PC-3 (cell line): ENCODE measurements around the gene SLC4A2. TPM values are rescaled to one million over a fixed set of nuclear protein-coding genes. Genes with fewer than 3 reads are reported as not detected.

Experiments
- ATAC-seq: fragments of 200-7000 bp; cut with Tn5 transposase; 2 replicates; pipeline ENCODE4 v1.9.1; 2020; ENCODE audit warnings: mild to moderate bottlenecking, moderate library complexity
- BruUV-seq: library from RNA; stranded (reverse); fragments of 400-500 nt; replicated peaks from 2 replicates; lab custom pipeline; 2021; lab: Mats Ljungman, UMichigan
- CTCF ChIA-PET: fragments of 300-600 bp; sonication (Branson Sonifier 250); formaldehyde crosslinking; loops from one replicate; lab custom pipeline; 2022; ENCODE audit warnings: antibody characterized with exemption; lab: Charles Lee
- POLR2A ChIA-PET: fragments of 300-600 bp; sonication (Branson Sonifier 250); formaldehyde crosslinking; loops from one replicate; lab custom pipeline; 2022; ENCODE audit warnings: antibody characterized with exemption; ENCODE audit not compliant: unreplicated experiment; lab: Charles Lee
- DNase-seq: peaks from one replicate; pipeline ENCODE4 v3.0.0-alpha.2; 2015
- H2AFZ ChIP-seq: fragments of 300-600 bp; sonication (generic); 2 replicates; pipeline ENCODE4 v1.6.0; 2016; ENCODE audit warnings: antibody characterized with exemption, low read length
- H3F3A ChIP-seq: fragments of 300-600 bp; sonication (generic); one replicate; pipeline ENCODE4 v1.6.0; 2017; ENCODE audit warnings: antibody characterized with exemption, low read length, control low read depth, mild to moderate bottlenecking; ENCODE audit not compliant: unreplicated experiment
- H3K27ac ChIP-seq: fragments of 300-600 bp; sonication (generic); 2 replicates; pipeline ENCODE4 v1.5.1; 2016; ENCODE audit warnings: mild to moderate bottlenecking, low read length
- H3K27me3 ChIP-seq: fragments of 300-600 bp; sonication (generic); 2 replicates; pipeline ENCODE4 v1.6.1; 2016; ENCODE audit warnings: low read length, mixed read lengths
- H3K36me3 ChIP-seq: fragments of 300-600 bp; sonication (generic); 2 replicates; pipeline ENCODE4 v1.6.1; 2016; ENCODE audit warnings: low read depth, mixed run types, low read length, mixed read lengths
- H3K4me1 ChIP-seq: fragments of 300-600 bp; sonication (generic); 2 replicates; pipeline ENCODE4 v1.5.1; 2016; ENCODE audit warnings: low read length; ENCODE audit not compliant: insufficient read depth
- H3K4me2 ChIP-seq: fragments of 300-600 bp; sonication (generic); 2 replicates; pipeline ENCODE4 v1.6.0; 2016; ENCODE audit warnings: low read length
- H3K4me3 ChIP-seq: fragments of 300-600 bp; sonication (generic); 2 replicates; pipeline ENCODE4 v1.5.1; 2016; ENCODE audit warnings: mild to moderate bottlenecking, low read length, mixed read lengths
- H3K79me2 ChIP-seq: fragments of 300-600 bp; sonication (generic); 2 replicates; pipeline ENCODE4 v1.6.1; 2017; ENCODE audit warnings: low read length, mixed read lengths
- H3K9ac ChIP-seq: fragments of 300-600 bp; sonication (generic); 2 replicates; pipeline ENCODE4 v1.6.0; 2016; ENCODE audit warnings: mild to moderate bottlenecking, low read length
- H3K9me2 ChIP-seq: fragments of 300-600 bp; sonication (generic); replicated peaks from 2 replicates; pipeline ENCODE4 v1.6.1; 2016; ENCODE audit warnings: mixed run types, low read length, mixed read lengths
- H3K9me3 ChIP-seq: fragments of 300-600 bp; sonication (generic); 2 replicates; pipeline ENCODE4 v1.6.1; 2016; ENCODE audit warnings: low read length, mixed read lengths
- H4K20me1 ChIP-seq: fragments of 300-600 bp; sonication (generic); 2 replicates; pipeline ENCODE4 v1.6.1; 2016; ENCODE audit warnings: low read length, mixed read lengths
- EZH2 ChIP-seq: fragments of 300-600 bp; sonication (generic); IDR thresholded peaks from one replicate; pipeline ENCODE4 v1.6.1; 2017; ENCODE audit warnings: antibody characterized with exemption, mild to moderate bottlenecking, low read length; ENCODE audit not compliant: unreplicated experiment
- EZH2phosphoT487 ChIP-seq: fragments of 300-600 bp; sonication (generic); IDR thresholded peaks from 2 replicates; pipeline ENCODE4 v1.6.1; 2018; ENCODE audit warnings: mild to moderate bottlenecking, antibody characterized with exemption, low read length, borderline replicate concordance
- intact Hi-C: fragments of 100-400 bp; cut with micrococcal nuclease; formaldehyde crosslinking; loops from 2 replicates; pipeline ENCODE4 v1.9.0; 2023
- total RNA-seq: library from RNA; depleted of rRNA; stranded (reverse); fragments of >200 nt; gene quantifications from 2 replicates; pipeline ENCODE4 v1.2.3, GENCODE V29; 2014
- TF ChIP-seq, protein P1 (sequence below): fragments of 300-600 bp; sonication (generic); conservative IDR thresholded peaks from 2 replicates; pipeline ENCODE4 v1.5.1; 2017; ENCODE audit warnings: antibody characterized with exemption, low read depth, mild to moderate bottlenecking, low read length

SLC4A2 gene
- total RNA-seq, 1 experiment from 2014 or later, result 284 TPM

DNA sequence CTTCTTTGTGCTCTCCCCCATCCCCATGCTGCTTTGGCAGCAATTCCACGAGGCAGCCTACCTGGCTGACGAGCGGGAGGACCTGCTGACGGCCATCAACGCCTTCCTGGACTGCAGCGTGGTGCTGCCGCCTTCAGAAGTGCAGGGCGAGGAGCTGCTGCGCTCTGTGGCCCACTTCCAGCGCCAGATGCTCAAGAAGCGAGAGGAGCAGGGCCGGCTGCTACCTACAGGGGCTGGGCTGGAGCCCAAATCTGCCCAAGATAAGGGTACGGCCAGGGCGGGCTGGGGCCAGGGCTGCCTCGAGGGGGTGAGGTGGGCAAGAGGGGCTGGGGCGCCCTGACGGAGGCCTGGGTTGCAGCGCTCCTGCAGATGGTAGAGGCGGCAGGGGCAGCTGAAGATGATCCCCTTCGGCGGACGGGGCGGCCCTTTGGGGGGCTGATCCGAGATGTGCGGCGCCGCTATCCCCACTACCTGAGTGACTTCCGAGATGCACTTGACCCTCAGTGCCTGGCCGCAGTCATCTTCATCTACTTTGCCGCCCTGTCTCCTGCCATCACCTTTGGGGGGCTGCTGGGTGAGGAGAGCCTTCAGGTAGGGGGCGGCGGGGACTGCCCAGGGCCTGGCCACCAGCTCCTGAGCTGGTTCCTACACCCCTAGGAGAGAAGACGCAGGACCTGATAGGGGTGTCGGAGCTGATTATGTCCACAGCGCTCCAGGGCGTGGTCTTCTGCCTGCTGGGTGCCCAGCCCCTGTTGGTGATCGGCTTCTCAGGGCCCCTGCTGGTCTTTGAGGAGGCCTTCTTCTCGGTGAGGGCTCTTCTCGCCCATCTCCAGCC lies 11.9 kb downstream of the SLC4A2 start:
- Histone ChIP-seq H2AFZ (no peak overlapping the region), H4K20me1 (no peaks in the 10 kb centered on the region), H3K79me2 (no peaks in the 10 kb centered on the region), H3K9me2 (no peaks in the 10 kb centered on the region), H3K27ac (no peak overlapping the region), H3K4me3 (no peak overlapping the region), H3K27me3 (no peaks in the 10 kb centered on the region), H3K36me3 (peaks cover 24% of the 10 kb centered on the region), H3K9me3 (no peaks in the 10 kb centered on the region), H3K9ac (no peak overlapping the region), H3K4me2 (no peak overlapping the region), H3K4me1 (no peaks in the 10 kb centered on the region), H3F3A (no peaks in the 10 kb centered on the region)
- POLR2A ChIA-PET, result no interaction called here
- BruUV-seq, result no TSS peak
- no peak for DNase-seq
- no peak for ATAC-seq
- no peak for TF ChIP-seq EZH2phosphoT487
- CTCF ChIA-PET, result interaction anchor here (0.6 kb wide), 1 partner anchor 38 kb away, joined by 3 read pairs; no protein-coding TSS in a partner anchor
- intact Hi-C loops, result no loop called here

DNA sequence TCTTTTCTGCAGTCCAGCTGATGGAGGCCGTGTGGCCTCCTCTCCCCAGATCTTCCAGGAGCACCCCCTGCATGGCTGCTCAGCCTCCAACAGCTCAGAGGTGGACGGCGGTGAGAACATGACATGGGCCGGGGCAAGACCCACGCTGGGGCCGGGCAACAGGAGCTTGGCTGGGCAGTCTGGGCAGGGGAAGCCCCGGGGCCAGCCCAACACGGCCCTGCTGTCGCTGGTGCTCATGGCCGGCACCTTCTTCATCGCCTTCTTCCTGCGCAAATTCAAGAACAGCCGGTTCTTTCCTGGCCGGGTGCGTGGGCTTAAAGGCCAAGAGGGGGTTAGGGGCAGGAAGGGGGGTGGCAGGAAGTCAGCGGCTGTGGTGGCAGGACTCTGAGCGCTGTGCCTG lies 14.6 kb downstream of the SLC4A2 start:
- DNase-seq, result no peak
- H4K20me1 ChIP-seq, result no peaks in the 10 kb centered on the region
- peaks cover 9% of the 10 kb centered on the region for H3K79me2 ChIP-seq
- no peak for TF ChIP-seq EZH2
- POLR2A ChIA-PET, result no interaction called here
- CTCF ChIA-PET, result interaction anchor here (0.6 kb wide), 1 partner anchor 13 kb away, joined by 6 read pairs; no protein-coding TSS in a partner anchor
- no peaks in the 10 kb centered on the region for H3K9me3 ChIP-seq
- no TSS peak for BruUV-seq
- intact Hi-C loops, result no loop called here
- no peak for ATAC-seq
- no peaks in the 10 kb centered on the region for H3K9me2 ChIP-seq
- H3K9ac ChIP-seq, result no peak overlapping the region
- peaks cover 13% of the 10 kb centered on the region for H3K36me3 ChIP-seq
- no peaks in the 10 kb centered on the region for H3K27me3 ChIP-seq
- peaks cover 1% of the 10 kb centered on the region; the same call in 1 of the 2 replicates for H3K4me1 ChIP-seq
- H3K4me2 ChIP-seq, result no peak overlapping the region
- no peak overlapping the region for H2AFZ ChIP-seq
- no peak overlapping the region for H3K27ac ChIP-seq
- H3F3A ChIP-seq, result no peaks in the 10 kb centered on the region
- H3K4me3 ChIP-seq, result no peak overlapping the region

DNA sequence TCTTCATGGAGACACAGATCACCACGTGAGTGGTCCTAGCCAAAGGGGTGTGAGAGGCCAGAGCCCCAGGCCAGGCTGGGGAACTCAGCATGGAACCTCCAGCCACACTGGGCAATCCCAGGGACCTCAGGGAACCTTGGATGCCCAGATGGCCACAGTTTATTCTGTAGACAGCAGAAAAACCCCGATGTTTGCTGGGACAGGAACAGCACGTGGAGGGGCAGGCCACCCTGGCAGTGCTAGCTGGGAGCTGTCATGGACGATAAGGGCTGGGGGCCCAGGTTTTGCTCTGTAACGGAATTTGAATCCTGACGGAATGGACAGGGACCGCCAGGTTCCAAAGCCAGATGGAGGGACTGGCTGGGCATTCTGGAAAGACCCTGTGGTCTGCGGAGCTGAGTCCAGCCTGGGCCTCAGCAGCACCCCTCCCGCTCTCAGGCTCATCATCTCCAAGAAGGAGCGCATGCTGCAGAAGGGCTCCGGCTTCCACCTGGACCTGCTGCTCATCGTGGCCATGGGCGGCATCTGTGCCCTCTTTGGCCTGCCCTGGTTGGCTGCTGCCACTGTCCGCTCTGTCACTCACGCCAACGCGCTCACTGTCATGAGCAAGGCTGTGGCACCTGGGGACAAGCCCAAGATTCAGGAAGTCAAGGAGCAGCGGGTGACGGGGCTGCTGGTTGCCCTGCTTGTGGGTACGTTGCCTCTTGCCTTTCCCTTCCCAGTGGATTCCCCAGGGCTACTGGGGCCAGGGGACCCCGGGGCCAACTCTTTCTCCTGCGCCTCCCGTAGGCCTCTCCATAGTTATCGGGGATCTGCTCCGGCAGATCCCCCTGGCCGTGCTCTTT lies 15.7 kb downstream of the SLC4A2 start:
- ATAC-seq (no peak), DNase-seq (no peak)
- Histone ChIP-seq H3K27me3 (no peaks in the 10 kb centered on the region), H3K79me2 (peaks cover 19% of the 10 kb centered on the region), H3K27ac (no peak overlapping the region), H3K9ac (no peak overlapping the region), H3K4me2 (no peak overlapping the region), H3K36me3 (peaks cover 13% of the 10 kb centered on the region), H3K9me3 (no peaks in the 10 kb centered on the region), H3F3A (no peaks in the 10 kb centered on the region), H3K4me3 (no peak overlapping the region), H3K9me2 (no peaks in the 10 kb centered on the region), H4K20me1 (no peaks in the 10 kb centered on the region), H2AFZ (no peak overlapping the region), H3K4me1 (peaks cover 9% of the 10 kb centered on the region)
- no peak for TF ChIP-seq EZH2phosphoT487
- intact Hi-C loops, result loop anchor here (5.0 kb wide), 1 partner anchor 37 kb away; no protein-coding TSS in a partner anchor
- ChIA-PET POLR2A (no interaction called here), CTCF (no interaction called here)
- no TSS peak for BruUV-seq

DNA sequence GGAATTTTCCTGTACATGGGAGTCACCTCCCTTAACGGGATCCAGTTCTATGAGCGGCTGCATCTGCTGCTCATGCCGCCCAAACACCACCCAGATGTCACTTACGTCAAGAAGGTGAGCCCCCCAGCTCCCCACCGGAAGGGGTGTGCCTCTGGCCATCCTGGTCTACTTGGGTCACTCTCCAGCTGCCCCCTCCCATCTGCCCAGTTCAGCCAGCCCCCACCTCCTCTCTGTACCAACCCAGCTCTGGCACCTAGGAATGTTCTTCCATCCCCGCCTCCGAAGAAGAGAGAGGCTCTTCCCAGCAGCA lies 16.2 kb downstream of the SLC4A2 start:
- H2AFZ ChIP-seq, result no peak overlapping the region
- no peak overlapping the region for H3K9ac ChIP-seq
- H3K9me3 ChIP-seq, result no peaks in the 10 kb centered on the region
- H4K20me1 ChIP-seq, result no peaks in the 10 kb centered on the region
- H3K4me3 ChIP-seq, result no peak overlapping the region
- H3K4me2 ChIP-seq, result no peak overlapping the region
- no peaks in the 10 kb centered on the region for H3K9me2 ChIP-seq
- H3F3A ChIP-seq, result no peaks in the 10 kb centered on the region
- no peaks in the 10 kb centered on the region for H3K27me3 ChIP-seq
- H3K36me3 ChIP-seq, result peaks cover 13% of the 10 kb centered on the region
- TF ChIP-seq, protein P1, sequence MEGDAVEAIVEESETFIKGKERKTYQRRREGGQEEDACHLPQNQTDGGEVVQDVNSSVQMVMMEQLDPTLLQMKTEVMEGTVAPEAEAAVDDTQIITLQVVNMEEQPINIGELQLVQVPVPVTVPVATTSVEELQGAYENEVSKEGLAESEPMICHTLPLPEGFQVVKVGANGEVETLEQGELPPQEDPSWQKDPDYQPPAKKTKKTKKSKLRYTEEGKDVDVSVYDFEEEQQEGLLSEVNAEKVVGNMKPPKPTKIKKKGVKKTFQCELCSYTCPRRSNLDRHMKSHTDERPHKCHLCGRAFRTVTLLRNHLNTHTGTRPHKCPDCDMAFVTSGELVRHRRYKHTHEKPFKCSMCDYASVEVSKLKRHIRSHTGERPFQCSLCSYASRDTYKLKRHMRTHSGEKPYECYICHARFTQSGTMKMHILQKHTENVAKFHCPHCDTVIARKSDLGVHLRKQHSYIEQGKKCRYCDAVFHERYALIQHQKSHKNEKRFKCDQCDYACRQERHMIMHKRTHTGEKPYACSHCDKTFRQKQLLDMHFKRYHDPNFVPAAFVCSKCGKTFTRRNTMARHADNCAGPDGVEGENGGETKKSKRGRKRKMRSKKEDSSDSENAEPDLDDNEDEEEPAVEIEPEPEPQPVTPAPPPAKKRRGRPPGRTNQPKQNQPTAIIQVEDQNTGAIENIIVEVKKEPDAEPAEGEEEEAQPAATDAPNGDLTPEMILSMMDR, result no peak
- TF ChIP-seq EZH2, result no peak
- H3K79me2 ChIP-seq, result peaks cover 24% of the 10 kb centered on the region
- TSS peak; percentile 40 for BruUV-seq
- intact Hi-C loops, result loop anchor here (5.0 kb wide), 1 partner anchor 37 kb away; no protein-coding TSS in a partner anchor
- H3K4me1 ChIP-seq, result peaks cover 9% of the 10 kb centered on the region
- CTCF ChIA-PET, result no interaction called here
- no peak for ATAC-seq
- H3K27ac ChIP-seq, result no peak overlapping the region
- POLR2A ChIA-PET, result no interaction called here
- DNase-seq, result no peak
